Measurements from ENCODE around the gene SCYL1.

SCYL1 gene

DNA sequence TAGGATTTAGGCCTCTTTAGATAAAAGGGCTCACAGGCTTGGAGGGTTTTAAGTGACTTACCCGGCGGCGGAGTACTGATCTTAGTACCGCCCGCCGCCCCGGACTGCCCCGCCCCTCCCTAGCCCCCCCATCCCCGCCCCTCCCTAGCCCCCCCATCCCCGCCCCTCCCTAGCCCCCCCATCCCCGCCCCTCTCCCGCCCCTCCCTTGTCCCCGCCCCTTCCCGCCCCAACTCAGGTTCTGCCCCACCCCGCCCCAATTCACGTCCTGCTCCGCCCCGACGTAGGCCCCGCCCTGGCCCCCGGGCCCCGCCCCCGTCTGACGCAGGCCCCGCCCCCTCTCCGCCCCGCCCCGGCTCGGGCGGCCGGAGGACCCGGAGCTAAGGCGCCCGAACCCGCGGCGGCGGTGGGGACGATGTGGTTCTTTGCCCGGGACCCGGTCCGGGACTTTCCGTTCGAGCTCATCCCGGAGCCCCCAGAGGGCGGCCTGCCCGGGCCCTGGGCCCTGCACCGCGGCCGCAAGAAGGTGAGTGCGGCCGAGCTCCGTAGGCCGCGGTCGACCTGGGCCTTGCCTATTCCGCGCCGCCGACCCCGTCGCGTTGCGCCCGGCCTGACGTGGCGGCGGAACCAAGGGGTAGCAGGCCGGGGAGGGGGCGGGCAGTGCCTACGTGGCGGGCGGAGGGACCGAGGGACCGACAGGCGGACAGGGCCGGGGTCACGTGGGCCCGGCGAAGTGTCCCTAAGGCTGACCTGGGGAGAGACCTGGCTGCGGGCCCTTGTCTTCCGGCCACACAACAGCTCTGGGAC is at the start of gene SCYL1:
TSS of gene SCYL1 (plus strand) at position 343 of the 805 bp plus-strand sequence. CDS start at position 414, 71 bp downstream.
- Mint-ChIP-seq H3K27me3 (no peaks in the 10 kb centered on the region), H3K27ac (peak within 1 kb of the TSS; percentile 93), H3K4me3 (peak within 1 kb of the TSS; percentile 89), H3K36me3 (peaks cover 19% of the 10 kb centered on the region), H3K9me3 (no peaks in the 10 kb centered on the region), H3K4me1 (peaks cover 64% of the 10 kb centered on the region)
- CTCF ChIA-PET, result interaction anchor here (0.8 to 2.9 kb wide), 5 partner anchors 12 to 109 kb away, joined by 3 to 12 read pairs (median 4); no protein-coding TSS in a partner anchor
- DNase-seq, result peak; percentile 81

DNA sequence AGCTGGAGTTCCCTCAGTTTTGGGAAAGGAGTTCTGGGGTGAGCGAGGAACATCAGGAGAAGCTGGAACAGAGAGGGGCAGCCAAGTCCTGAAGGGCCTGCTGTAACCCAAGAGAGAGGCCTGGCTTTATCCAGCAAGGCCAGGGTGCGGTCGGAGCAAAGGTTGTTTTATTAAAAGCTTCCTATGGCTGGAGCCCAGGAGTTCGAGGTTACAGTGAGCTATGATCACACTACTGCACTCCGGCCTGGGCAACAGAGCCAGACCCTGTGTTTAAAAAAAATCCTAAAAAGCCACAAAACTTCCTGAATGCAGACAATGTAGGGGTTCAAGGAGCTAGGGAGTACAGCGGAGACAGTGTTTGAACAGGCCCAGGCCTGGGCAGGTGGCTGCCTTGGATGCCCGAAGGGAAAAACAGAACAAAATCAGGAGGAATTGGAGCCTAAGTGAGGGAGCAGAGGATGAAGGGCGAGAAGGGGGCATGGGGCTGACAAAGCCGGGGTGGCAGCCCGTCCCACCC is 48.2 kb upstream of the SCYL1 start:
- H3K9me3 Mint-ChIP-seq, result no peaks in the 10 kb centered on the region
- no peak for DNase-seq
- H3K27me3 Mint-ChIP-seq, result peaks cover 7% of the 10 kb centered on the region
- CTCF ChIA-PET, result interaction anchor here (0.7 to 4.8 kb wide), 6 partner anchors 21 to 59 kb away, joined by 3 to 36 read pairs (median 4); partner anchors contain the start of gene MALAT1
- peaks cover 32% of the 10 kb centered on the region for H3K4me1 Mint-ChIP-seq
- peaks cover 2% of the 10 kb centered on the region for H3K36me3 Mint-ChIP-seq
- peak overlapping the region; percentile 96 for H3K27ac Mint-ChIP-seq
- peak overlapping the region; percentile 95 for H3K4me3 Mint-ChIP-seq

DNA sequence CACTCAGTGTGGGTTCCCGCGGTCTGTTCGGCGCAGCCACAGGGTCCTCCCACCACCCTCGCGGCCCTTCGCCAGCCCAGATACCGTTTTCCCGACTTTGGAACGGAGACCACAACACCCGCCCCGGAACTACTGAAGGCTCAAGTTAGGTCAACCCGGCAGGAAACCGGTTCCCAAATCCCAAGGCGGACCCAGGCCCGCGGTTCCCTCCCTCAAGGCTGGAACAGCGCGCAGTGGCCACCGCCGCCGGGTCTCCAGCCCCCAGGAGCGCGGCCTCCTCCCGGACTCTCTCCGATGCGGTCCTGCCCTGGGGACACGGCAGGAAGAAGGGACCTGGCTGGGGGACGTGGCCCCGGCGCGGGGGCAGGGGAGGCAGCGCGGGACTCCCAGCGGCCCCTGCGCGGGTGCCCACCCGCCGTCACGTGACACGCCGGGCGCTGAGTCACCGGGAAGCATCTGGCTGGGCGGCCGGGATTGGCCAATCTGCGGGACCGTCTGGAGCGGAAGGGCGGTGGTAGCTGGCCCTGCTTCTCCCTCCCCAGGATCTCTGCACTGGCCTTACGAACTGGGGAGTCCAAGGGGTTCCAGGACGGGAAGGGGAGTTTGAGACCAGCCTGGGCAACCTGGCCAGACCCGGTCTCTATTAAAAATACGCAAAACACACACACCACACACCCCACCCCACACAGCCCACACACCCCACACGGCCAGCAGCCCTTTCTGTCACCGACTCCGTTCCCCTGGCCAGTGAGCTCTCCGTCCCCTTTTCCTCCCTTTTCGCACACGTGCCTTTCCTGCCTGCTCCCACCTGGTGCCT is 47.5 kb upstream of the SCYL1 start:
- peaks cover 12% of the 10 kb centered on the region for H3K27me3 Mint-ChIP-seq
- H3K4me1 Mint-ChIP-seq, result peaks cover 27% of the 10 kb centered on the region
- H3K4me3 Mint-ChIP-seq, result peak overlapping the region; percentile 95
- H3K9me3 Mint-ChIP-seq, result no peaks in the 10 kb centered on the region
- peak overlapping the region; percentile 96 for H3K27ac Mint-ChIP-seq
- DNase-seq, result peak; percentile 93
- H3K36me3 Mint-ChIP-seq, result peaks cover 2% of the 10 kb centered on the region
- CTCF ChIA-PET, result interaction anchor here (1.0 to 4.8 kb wide), 7 partner anchors 12 to 60 kb away, joined by 3 to 36 read pairs (median 6); partner anchors contain the start of gene MALAT1

DNA sequence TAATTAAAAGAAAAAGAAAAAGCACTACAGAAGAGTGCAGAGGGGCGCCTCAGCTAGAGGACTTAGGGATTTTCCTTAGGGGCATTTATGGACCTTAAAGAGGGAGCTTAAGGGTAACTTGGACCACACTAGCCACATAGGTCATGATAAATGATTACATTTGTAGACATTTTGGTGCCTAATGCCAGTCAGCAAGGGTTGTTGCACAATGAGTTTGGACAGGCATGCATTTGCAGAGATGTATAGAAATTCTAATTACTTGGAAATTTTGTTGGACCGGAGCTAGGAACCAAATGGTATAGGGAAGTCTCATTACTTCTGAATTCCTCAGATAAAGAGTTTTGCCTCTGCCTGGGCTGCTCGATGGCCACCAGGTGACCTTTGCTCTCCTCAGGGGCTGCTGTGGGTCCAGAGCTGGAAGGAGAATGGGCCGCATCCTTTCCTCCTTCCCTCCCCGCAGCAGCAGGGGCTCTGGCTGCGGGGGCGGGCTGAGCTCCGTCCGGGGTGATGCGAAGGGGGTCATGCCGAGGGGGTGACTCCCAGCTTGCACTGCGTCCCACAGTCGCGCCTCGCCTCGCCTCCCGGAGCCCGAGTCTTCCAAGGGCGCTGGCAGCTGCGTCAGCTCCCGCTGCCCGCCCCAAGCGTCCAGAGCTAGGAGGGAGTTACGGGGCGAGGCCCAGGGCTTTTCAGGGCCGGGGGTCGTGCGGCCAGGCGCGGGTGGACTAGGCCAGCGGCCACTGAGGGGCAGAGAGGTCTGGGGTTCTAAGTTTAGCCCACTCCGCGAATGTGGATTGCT is 46.3 kb upstream of the SCYL1 start:
- CTCF ChIA-PET, result interaction anchor here (1.0 to 4.8 kb wide), 5 partner anchors 10 to 61 kb away, joined by 4 to 36 read pairs (median 10); no protein-coding TSS in a partner anchor
- H3K9me3 Mint-ChIP-seq, result no peaks in the 10 kb centered on the region
- peaks cover 15% of the 10 kb centered on the region for H3K27me3 Mint-ChIP-seq
- peaks cover 25% of the 10 kb centered on the region for H3K4me1 Mint-ChIP-seq
- H3K27ac Mint-ChIP-seq, result peak overlapping the region; percentile 62
- peak overlapping the region; percentile 60 for H3K4me3 Mint-ChIP-seq
- DNase-seq, result no peak
- H3K36me3 Mint-ChIP-seq, result peaks cover 2% of the 10 kb centered on the region

DNA sequence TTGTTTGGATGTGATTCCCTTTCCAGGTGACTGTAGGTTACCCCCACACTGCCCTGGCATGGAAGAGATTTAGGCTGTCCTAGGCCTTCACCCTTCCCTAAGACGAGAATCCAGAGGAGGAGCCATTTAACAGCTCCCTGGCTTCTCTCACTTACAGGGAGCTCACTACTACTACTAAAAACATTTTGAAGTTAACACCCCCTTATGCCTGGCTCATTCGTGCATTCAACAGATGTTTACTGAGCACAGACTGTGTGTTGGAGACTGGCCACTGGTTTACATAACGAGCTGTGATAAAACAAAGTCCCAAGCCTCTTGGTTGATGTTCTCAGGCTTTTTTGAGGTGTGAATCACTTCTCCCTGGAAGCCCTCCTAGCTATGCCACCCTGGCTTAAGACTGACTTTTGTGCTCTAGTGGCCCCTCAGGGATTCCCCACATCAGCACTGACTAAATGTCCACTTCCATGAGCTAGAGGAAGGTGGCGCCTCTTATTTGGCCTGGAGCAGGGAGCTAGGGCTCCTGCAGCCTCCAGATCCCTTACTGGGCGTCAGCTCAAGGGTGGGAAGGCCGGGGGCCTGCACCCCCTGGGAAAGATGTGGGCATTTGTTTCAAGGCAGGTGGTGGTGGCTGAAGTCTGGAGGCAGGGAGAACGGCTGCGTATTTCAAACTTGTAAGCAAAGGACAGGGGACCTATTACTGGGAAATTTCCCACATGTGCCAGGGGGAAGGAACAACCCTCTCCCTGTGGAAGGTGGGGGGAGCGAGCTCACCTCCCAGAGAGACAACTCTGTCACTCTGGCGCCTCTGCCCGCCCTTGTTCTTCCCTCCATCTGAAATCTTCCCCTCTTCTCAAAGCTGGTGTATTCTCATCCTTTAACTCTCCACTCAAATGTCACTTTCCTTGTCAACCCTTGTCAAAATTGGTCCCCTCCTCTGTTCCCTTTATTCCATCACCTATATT is 45.4 kb upstream of the SCYL1 start:
- no peaks in the 10 kb centered on the region for H3K9me3 Mint-ChIP-seq
- H3K27me3 Mint-ChIP-seq, result peaks cover 21% of the 10 kb centered on the region
- peak overlapping the region; percentile 42 for H3K4me3 Mint-ChIP-seq
- H3K4me1 Mint-ChIP-seq, result peaks cover 25% of the 10 kb centered on the region
- H3K36me3 Mint-ChIP-seq, result peaks cover 2% of the 10 kb centered on the region
- CTCF ChIA-PET, result interaction anchor here (0.9 to 4.8 kb wide), 6 partner anchors 10 to 62 kb away, joined by 3 to 36 read pairs (median 10); no protein-coding TSS in a partner anchor
- peak overlapping the region; percentile 58 for H3K27ac Mint-ChIP-seq
- DNase-seq, result no peak

DNA sequence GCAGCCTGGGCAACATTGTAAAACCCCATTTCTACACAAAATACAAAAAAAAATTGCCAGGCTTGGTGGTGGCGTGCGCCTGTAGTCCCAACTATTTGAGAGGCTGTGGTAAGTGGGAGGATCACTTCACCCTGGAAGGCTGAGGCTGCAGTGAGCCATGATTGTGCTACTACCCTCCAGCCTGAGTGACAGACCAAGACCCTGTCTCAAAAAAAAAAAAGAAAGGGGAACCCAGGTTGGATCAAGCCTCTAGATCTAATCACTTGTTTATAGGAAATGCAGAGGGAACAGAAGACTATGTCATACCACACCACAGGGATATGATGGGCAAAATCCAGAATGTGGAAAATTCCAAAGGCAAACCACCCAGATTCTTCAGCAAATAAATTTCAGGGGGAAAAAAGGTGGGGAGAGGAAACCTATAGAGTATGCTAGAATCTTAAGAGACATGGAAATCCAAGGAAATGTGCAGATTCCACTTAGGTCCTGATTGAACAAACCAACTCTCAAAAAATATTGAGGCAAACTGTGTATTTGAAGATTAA is 42.5 kb upstream of the SCYL1 start:
- Mint-ChIP-seq H3K27me3 (peaks cover 34% of the 10 kb centered on the region), H3K4me1 (peaks cover 16% of the 10 kb centered on the region), H3K27ac (peak overlapping the region; percentile 30), H3K4me3 (no peak overlapping the region), H3K9me3 (no peaks in the 10 kb centered on the region), H3K36me3 (no peaks in the 10 kb centered on the region)
- no peak for DNase-seq
- CTCF ChIA-PET, result interaction anchor here (0.7 kb wide), 1 partner anchor 406 kb away, joined by 3 read pairs; no protein-coding TSS in a partner anchor

DNA sequence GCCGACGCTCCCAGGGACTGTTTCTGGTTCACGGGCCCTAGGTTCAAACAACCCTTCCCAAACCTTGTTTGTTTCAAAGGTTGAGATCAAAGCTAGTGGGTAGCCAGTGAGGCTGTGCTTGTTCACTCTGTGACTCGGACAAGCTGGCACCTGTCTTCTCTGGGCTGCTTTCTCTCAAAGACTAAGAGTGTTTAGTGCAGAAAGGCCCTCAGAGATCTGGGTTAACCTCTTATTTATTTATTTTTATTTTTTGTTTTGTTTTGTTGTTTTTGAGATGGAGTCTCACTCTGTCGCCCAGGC is 39.0 kb upstream of the SCYL1 start:
- no peak for DNase-seq
- Mint-ChIP-seq H3K9me3 (no peaks in the 10 kb centered on the region), H3K27ac (no peak overlapping the region), H3K4me1 (peaks cover 28% of the 10 kb centered on the region), H3K27me3 (peaks cover 41% of the 10 kb centered on the region), H3K36me3 (no peaks in the 10 kb centered on the region), H3K4me3 (no peak overlapping the region)
- CTCF ChIA-PET, result no interaction called here

DNA sequence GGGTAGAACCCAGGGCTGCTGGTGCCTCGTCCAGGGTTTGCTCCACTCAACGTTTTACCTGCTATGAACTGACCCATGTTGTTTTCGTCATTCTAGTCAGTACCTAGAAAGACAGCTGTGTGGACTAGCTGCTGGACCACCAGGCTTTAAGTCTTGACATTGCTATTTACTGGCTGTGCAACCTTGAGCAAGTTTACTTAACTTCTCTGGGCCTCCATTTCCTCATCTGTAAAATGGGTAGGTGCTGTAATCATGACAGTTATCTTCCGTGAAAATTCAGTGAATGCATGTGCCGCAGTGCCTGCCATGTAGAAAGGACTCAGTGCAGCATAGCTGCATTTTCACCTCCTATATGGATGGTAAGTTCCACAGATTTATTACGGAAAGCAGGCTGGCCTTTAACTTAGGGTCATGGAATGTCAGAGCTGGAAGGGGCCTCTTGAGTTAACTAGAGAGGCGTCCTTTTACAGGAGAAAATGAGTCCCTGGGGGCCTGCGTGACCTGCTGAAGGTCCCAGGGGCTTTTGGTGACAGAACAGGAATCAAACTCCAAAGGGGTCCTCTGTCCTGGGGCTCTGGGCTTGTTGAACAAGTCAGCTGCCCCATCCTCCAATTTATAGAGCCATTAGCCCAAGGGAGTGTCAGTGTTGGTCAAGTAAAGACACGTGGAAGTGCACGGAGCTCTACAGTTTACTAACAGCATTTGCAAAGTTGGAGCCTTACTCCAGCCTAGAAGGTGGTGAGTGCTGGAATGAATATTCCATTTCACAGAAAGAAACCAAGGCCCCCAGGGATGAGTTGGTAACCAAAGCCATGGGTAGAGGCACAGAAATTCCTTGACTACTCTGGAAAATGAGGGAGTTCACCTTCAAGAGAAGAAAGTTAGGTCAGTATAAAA is 38.1 kb upstream of the SCYL1 start:
- Mint-ChIP-seq H3K4me1 (peaks cover 35% of the 10 kb centered on the region), H3K9me3 (no peaks in the 10 kb centered on the region), H3K4me3 (no peak overlapping the region), H3K27me3 (peaks cover 36% of the 10 kb centered on the region), H3K27ac (no peak overlapping the region), H3K36me3 (no peaks in the 10 kb centered on the region)
- CTCF ChIA-PET, result interaction anchor here (1.1 to 1.3 kb wide), 2 partner anchors 24 to 137 kb away, joined by 3 to 4 read pairs; no protein-coding TSS in a partner anchor
- peak; percentile 8 for DNase-seq

DNA sequence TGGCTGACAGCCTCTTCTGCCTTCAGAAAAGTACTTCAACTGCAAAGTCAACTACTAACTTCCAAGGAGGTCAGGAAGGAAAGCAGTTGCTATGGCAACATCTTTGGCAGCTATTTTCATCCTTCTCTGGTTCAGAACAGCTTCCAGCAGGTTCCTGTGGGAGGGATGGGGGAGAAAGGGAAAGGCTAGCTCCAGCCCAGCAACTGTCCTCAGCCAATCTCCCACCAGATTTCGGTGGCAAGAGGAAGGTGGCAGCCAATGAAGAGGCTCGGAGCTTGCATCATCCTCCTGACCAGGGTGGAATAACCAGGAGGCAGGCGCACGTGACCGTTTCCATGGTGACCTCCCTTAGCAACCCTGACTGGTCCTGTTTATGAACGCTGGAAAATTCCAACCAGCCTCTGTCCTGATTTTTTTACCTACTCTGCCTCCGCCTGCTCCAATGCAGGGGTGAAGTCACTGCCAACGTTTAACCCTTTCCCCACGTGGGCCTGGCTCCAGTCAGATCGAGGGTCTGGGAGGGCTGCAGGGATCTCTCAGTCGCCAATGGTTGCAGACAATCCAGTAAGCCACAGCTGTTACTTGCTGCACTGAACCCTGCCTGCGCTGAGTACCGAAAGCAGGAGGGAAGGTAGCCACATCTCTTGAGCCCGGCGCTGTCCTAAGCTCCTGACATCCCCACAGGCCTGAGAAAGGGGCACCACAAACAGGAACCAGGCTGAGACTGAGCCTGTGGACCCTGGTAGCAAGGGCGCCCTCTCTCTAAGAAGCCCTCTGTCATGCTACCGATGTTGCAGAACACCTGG is 37.2 kb upstream of the SCYL1 start:
- DNase-seq, result peak; percentile 44
- CTCF ChIA-PET, result interaction anchor here (1.1 to 3.0 kb wide), 4 partner anchors 8 to 137 kb away, joined by 3 to 10 read pairs (median 4); no protein-coding TSS in a partner anchor

DNA sequence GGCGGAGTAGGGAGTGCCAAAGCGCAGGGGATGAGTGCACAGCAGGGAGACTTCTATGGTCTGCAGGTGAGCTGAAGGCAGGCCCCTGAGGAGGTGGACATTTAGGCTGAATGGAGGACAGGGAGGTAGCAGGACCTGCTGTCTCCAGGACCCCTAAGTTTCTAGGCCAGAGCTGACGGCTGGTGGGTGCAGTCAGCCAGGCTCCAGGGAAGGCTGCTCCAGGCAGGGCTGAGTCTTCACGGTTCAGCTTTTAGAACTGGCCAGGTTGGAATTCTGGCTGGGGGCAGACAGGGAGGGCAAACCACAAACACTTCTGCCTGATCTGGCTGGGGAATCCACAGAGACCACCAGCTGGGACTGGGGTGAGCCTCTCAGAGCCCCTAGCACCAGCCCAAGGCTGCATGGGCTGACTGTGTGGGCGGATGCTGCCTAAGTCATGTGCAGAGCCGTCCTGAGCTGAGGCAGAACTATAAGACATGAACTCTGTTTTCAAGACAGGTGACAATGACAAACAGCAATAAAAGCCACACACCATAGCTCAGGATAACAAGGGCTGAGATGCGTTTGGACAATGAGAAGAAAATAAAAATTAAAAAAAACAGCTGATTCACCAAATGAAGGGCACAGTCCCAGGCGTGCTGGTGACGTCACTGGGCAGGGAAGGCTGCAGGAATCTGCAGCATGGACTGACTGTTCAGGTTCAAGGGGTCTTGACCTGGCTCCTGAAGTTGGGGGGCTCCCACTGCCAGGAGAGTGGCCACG is 36.4 kb upstream of the SCYL1 start:
- Mint-ChIP-seq H3K27me3 (peaks cover 30% of the 10 kb centered on the region), H3K4me3 (no peak overlapping the region), H3K27ac (peak overlapping the region; percentile 54), H3K4me1 (peaks cover 48% of the 10 kb centered on the region), H3K9me3 (no peaks in the 10 kb centered on the region), H3K36me3 (no peaks in the 10 kb centered on the region)
- CTCF ChIA-PET, result interaction anchor here (1.3 to 3.0 kb wide), 4 partner anchors 9 to 73 kb away, joined by 3 to 10 read pairs (median 4); no protein-coding TSS in a partner anchor
- no peak for DNase-seq

More for the DNA sequence above, 37.2 kb upstream of the SCYL1 start:
- Mint-ChIP-seq H3K27me3 (peaks cover 30% of the 10 kb centered on the region), H3K4me1 (peaks cover 40% of the 10 kb centered on the region), H3K4me3 (no peak overlapping the region), H3K36me3 (no peaks in the 10 kb centered on the region), H3K27ac (peak overlapping the region; percentile 54), H3K9me3 (no peaks in the 10 kb centered on the region)
